HG03064 (cell line): ENCODE data around the gene REC114.
"Not testable (repeated sequence)": the region's sequence is repeated elsewhere in the genome, so short reads cannot be mapped to it uniquely, and the experiment has no call there.

Experiments used
- ATAC-seq: cut with Tn5 transposase; IDR thresholded peaks from one replicate; pipeline ENCODE4 v1.9.1; 2021; ENCODE audit warnings: low read depth; ENCODE audit not compliant: unreplicated experiment

Gene REC114

GRCh38 chr15:73454096-73454495 is 11.1 kb downstream of the REC114 start:
- ATAC-seq, result no peak

DNA sequence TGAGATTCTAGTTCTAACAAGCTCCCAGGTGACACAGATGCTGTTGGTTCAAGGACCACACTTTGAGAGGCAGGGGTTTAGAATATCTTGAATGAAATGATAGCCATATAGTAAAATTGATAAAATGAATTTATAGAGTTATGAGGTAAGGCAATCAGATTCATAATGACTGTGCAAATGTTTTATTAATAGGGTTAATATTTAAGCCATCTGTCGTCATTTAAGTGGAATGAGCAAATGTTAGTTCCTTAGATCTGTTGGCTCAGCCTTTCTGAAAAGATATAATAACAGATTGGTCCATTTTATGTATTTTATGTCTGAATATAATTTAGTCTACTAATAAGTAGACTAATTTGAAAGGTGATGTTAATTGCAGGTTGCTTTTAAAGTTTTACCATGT is 12.9 kb downstream of the REC114 start:
- ATAC-seq, result no peak

GRCh38 chr15:73457334-73457733 is 14.4 kb downstream of the REC114 start:
- ATAC-seq, result no peak

DNA sequence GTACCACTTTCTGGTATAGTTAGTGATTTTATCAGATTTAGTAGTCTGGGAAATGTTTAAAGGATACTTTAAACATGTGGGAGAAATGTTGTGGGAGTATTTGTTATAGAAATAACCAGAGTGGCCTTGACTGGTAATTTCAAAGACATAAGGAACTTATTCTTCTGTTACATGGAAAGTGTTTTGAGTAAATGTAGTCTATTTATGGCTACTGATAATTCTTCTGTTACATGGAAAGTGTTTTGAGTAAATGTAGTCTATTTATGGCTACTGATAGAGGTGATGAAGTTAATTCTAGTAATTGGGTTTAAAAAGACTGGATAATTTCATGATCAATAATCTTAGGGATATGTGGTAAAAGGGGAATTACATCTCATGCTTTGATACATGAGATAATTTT is 17.7 kb downstream of the REC114 start:
- ATAC-seq, result no peak

GRCh38 chr15:73464602-73465001 is 21.6 kb downstream of the REC114 start:
- ATAC-seq, result no peak

DNA sequence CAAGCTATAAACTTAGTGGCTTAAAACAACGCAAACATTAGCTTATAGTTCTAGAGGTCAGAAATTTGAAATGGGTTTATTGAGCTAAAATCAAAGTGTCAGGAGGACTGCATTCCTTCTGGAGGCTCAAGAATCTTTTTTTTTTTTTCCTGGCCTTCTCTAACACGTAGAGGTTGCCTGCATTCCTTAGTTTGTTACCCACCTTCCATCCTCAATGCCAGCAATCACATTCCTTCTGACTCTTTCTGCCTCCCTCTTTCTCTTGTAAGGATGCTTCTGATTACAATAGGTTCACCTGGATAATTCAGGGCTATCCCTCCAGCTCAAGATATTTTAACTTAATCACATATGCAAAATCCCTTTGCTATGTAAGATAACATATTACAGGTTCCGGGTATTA is 24.8 kb downstream of the REC114 start:
- no peak for ATAC-seq

- no peak for ATAC-seq
These were observed 31.8 kb downstream of the REC114 start for GRCh38 chr15:73474785-73475184.

GRCh38 chr15:73476704-73477216 is 33.8 kb downstream of the REC114 start:
- no peak for ATAC-seq

GRCh38 chr15:73480050-73480449 is 37.1 kb downstream of the REC114 start:
- no peak for ATAC-seq

DNA sequence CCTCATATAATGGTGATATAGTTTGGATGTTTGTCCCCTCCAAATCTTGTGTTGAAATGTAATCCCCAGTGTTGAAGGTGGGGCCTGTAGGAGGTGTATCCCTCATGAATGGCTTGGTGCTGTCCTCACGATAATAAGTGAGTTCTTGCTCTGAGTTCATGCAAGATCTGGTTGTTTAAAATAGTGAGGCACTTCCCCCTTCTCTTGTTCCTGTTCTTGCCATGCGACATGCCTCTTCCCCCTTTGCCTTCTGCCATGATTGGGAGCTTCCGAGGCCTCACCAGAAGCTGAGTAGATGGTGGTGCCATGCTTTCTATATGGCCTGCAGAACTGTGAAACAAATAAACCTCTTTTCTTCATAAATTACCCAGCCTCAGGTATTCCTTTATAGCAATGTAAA is 39.2 kb downstream of the REC114 start:
- no peak for ATAC-seq

DNA sequence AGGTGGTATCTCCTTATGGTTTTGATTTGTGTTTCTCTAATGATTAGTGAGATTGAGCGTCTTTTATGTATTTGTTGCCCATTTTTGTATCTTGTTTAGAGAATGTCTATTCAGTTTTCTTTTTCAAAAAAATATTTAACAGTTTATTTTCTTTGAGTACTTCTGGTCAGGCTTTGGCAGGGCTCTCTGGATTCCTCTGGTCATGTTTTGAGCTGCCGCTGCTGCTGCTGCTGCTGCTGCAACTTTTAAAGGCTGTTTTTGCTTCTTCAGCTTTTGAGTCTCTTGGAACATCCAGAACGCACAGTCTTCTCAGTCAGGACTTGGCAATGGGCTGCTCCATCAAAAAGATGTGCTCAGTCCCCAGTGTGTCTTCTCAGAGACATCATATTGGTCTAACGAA is 40.1 kb downstream of the REC114 start:
- no peak for ATAC-seq

DNA sequence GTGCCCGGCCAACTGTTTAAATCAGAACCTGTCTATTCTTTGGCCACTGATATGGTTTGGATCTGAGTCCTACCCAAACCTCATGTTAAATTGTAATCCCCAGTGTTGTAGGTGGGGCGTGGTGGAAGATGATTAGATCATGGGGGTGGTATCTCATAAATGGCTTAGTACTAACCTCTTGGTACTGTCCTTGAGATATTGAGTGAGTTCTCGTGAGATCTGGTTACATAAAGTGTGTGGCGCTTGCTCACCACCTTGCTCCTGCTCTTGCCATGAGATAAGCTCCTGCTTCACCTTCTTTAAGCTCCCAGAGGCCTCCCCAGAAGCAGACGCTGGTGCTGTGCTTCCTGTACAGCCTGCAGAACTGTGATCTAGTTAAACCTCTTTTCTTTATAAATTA is 42.4 kb downstream of the REC114 start:
- no peak for ATAC-seq

- ATAC-seq, result not testable (repeated sequence)
These were observed 42.9 kb downstream of the REC114 start for GRCh38 chr15:73485885-73486284.

DNA sequence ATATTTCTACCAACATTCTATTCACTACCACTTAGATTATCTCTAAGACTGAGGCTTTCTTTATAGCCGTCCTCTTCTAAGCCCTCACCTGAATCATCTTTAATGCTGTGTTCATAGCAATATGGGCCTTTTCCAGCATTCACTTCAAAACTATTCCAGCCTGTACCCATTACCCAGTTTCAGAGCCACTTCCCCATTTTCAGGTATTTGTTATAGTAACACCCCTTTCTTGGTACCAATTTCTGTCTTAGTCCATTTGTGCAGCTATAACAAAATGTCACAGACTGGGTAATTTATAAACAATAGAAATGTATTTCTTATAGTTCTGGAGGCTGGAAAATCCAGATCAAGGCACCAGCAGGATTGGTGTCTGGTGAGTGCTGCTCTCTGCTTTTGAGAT is 45.7 kb downstream of the REC114 start:
- ATAC-seq, result no peak

DNA sequence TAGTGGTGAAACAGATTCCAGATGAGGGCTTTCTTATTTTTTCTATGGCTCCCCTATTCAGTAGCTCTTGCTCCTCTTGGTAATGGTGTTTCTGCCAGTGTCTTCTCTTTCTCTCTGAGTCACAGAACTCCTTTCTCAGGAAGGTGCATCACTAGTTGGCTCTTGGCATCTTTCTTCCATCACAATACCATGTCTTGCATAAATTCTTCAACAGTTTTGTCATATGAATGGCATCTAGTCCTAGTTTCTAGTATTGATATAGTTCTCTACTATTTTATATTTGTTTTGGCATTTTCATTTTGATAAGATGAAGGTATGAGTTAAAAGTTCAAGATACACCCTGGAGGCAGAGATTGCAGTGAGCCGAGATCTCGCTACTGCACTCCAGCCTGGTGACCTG is 51.0 kb downstream of the REC114 start:
- ATAC-seq, result no peak

- ATAC-seq, result no peak
These were observed 52.2 kb downstream of the REC114 start for GRCh38 chr15:73495181-73495580.

GRCh38 chr15:73500696-73501095 is 57.7 kb downstream of the REC114 start:
- no peak for ATAC-seq

DNA sequence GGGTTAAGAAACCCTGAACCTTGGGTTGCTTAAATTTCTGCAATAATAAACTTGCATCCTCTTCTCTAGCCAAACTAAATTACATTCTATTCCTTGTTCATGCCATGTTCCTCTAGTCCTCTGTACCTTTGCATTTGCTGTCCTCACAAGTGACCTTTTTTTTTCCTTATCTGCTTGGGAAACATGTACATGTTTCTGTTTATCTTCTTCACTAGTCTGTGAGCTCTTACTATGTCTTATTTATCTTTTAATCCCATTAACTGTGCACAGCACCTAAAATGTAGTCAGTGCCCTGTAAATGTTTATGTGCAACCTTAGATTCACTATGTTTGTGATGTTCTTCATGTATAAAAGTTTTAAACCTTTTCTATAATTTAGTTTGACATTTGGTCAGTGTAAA is 61.9 kb downstream of the REC114 start:
- no peak for ATAC-seq

- ATAC-seq, result no peak
These were observed 72.6 kb downstream of the REC114 start for GRCh38 chr15:73515527-73515926.

DNA sequence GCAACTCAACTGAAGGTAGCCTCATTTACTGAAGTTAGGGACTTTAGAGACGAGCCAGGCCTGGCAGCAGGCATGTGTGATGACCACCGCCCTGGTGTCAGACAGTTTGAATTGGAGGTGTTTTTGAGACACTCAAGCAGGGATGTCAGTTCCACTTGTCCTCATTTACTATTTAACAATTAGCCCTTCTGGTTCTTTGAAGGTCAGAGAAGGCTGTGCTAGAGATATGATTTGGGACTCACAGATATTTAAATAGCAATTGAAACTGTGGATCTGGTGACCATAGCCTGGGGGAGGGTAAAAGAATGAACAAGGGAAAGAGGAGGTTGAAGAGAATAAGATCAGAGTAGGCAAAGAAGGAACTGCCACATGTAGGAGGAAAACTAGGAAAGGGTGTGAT is 74.6 kb downstream of the REC114 start:
- ATAC-seq, result no peak

GRCh38 chr15:73518180-73518862 is 75.4 kb downstream of the REC114 start:
- ATAC-seq, result no peak

DNA sequence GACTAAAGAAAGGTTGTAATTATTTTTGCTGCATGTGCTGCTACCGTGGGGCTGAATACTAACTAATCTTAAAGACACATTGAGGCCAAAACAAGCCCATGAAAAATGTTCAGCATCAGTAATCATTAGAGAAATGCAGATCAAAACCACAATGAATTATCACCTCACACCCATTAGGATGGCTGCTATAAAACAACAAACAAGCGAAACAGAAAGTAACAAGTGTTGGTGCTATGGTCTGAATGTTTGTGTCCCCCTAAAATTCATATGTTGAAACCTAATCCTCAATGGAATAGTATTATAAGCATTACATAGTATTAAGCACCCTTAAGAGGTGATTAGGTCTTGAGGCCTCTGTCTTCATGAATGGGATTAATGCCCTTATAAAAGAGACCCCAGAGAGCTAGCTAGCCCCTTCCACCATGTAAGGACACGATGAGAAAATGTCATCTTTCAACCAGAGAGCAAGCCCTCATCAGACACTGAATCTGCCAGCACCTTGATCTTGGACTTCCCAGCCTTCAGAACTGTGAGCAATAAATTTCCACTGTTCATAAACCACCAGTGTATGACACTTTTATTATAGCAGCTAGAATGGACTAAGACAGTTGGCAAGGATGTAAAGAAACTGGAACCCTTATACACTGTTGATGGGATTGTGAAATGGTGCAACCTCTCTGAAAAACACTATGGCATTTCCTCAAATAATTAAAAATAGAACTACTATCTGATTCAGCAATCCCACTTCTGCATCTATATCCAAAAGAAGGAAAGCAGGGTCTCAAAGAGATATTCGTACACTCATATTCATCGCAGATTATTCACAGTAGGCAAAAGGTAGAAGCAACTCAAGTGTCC is 76.1 kb downstream of the REC114 start:
- no peak for ATAC-seq
